HEK293 (cell line): ENCODE measurements around the gene AXIN1.
A peak's percentile ranks its signal among the peaks of the same experiment; 100 is the strongest.

Experiments used
- CTCF ChIA-PET: fragments of 350-600 bp; formaldehyde crosslinking; extraction: SDS; loops from one replicate; lab custom pipeline; 2021; ENCODE audit warnings: antibody characterized with exemption; lab: Yijun Ruan, JAX
- POLR2A ChIA-PET: fragments of 300-600 bp; formaldehyde crosslinking; extraction: SDS; loops from one replicate; lab custom pipeline; 2020; ENCODE audit warnings: antibody characterized with exemption, inconsistent platforms; lab: Yijun Ruan, JAX
- H3K27ac ChIP-seq: fragments of 200-500 bp; sonication (Bioruptor generic); 2 replicates; pipeline ENCODE4 v1.5.1; 2014; ENCODE audit warnings: low read depth, low read length, control low read depth, inconsistent platforms; ENCODE audit errors: extremely low read depth
- H3K36me3 ChIP-seq, 2 experiments: fragments of 200-500 bp in 1 of 2; sonication (Bioruptor generic) in 1 of 2; 1 replicate in 1 of 2; 2 replicates in 1 of 2; pipeline ENCODE4 v1.5.1; 2014 to 2017; ENCODE audit warnings: inconsistent platforms in 2 of 2, low read length in 2 of 2; ENCODE audit not compliant: control insufficient read depth in 2 of 2, insufficient read depth in 1 of 2
- H3K4me1 ChIP-seq: fragments of 200-500 bp; sonication (Bioruptor generic); 2 replicates; pipeline ENCODE4 v1.5.1; 2014; ENCODE audit warnings: mild to moderate bottlenecking, low read length, inconsistent platforms; ENCODE audit not compliant: control insufficient read depth, insufficient read depth
- H3K4me3 ChIP-seq: 2 replicates; pipeline ENCODE4 v1.5.1; 2011; ENCODE audit warnings: low read depth, mild to moderate bottlenecking, control low read depth, low read length, moderate library complexity
- H3K9me3 ChIP-seq: fragments of 200-500 bp; sonication (Bioruptor generic); 2 replicates; pipeline ENCODE4 v1.5.1; 2014; ENCODE audit warnings: low read depth, low read length, inconsistent platforms; ENCODE audit not compliant: control insufficient read depth, insufficient read depth
- EGR2 ChIP-seq: fragments of 450-650 bp; formaldehyde crosslinking; IDR thresholded peaks from 2 replicates; pipeline ENCODE4 v1.5.1; 2016; ENCODE audit warnings: low read depth, missing biosample characterization, missing genetic modification characterization
- GLIS1 ChIP-seq: fragments of 450-650 bp; formaldehyde crosslinking; IDR thresholded peaks from 2 replicates; pipeline ENCODE4 v1.5.1; 2016; ENCODE audit warnings: missing biosample characterization, missing genetic modification characterization
- HOXD13 ChIP-seq: sonication (generic); formaldehyde crosslinking; IDR thresholded peaks from 2 replicates; pipeline ENCODE4 v1.8.0; 2022; ENCODE audit warnings: missing genetic modification reagents, borderline replicate concordance
- IKZF3 ChIP-seq: fragments of 450-650 bp; IDR thresholded peaks from 2 replicates; pipeline ENCODE4 v1.5.0; 2018; ENCODE audit warnings: missing biosample characterization, mild to moderate bottlenecking, missing genetic modification characterization, moderate library complexity
- KLF9 ChIP-seq: fragments of 450-650 bp; formaldehyde crosslinking; IDR thresholded peaks from 2 replicates; pipeline ENCODE4 v1.5.1; 2016; ENCODE audit warnings: missing biosample characterization, missing genetic modification characterization, low read depth
- MYNN ChIP-seq: fragments of 450-650 bp; formaldehyde crosslinking; IDR thresholded peaks from 2 replicates; pipeline ENCODE4 v1.5.1; 2016; ENCODE audit warnings: missing biosample characterization, missing genetic modification characterization, borderline replicate concordance
- SCRT2 ChIP-seq: fragments of 450-650 bp; formaldehyde crosslinking; IDR thresholded peaks from 2 replicates; pipeline ENCODE4 v1.5.1; 2016; ENCODE audit warnings: missing biosample characterization, missing genetic modification characterization
- ZBTB26 ChIP-seq: fragments of 450-650 bp; formaldehyde crosslinking; optimal IDR thresholded peaks from 2 replicates; pipeline ENCODE3; 2016; ENCODE audit warnings: missing biosample characterization, mild to moderate bottlenecking, missing genetic modification characterization
- ZFHX2 ChIP-seq: fragments of 450-650 bp; formaldehyde crosslinking; conservative IDR thresholded peaks from 2 replicates; pipeline ENCODE4 v1.5.1; 2016; ENCODE audit warnings: missing biosample characterization, missing genetic modification characterization
- ZFP37 ChIP-seq: fragments of 450-650 bp; formaldehyde crosslinking; IDR thresholded peaks from 2 replicates; pipeline ENCODE4 v1.5.1; 2016; ENCODE audit warnings: missing biosample characterization, missing genetic modification characterization
- ZIC2 ChIP-seq: fragments of 450-650 bp; formaldehyde crosslinking; IDR thresholded peaks from 2 replicates; pipeline ENCODE4 v1.5.1; 2016; ENCODE audit warnings: missing biosample characterization, missing genetic modification characterization
- ZNF174 ChIP-seq: fragments of 450-650 bp; formaldehyde crosslinking; IDR thresholded peaks from 2 replicates; pipeline ENCODE4 v1.5.0; 2017; ENCODE audit warnings: missing biosample characterization, mild to moderate bottlenecking, missing genetic modification characterization
- ZNF324 ChIP-seq: fragments of 450-650 bp; formaldehyde crosslinking; IDR thresholded peaks from 2 replicates; pipeline ENCODE4 v1.5.1; 2016; ENCODE audit warnings: missing biosample characterization, missing genetic modification characterization
- ZNF335 ChIP-seq: fragments of 450-650 bp; formaldehyde crosslinking; conservative IDR thresholded peaks from 2 replicates; pipeline ENCODE4 v1.5.1; 2016; ENCODE audit warnings: missing biosample characterization, missing genetic modification characterization
- ZNF426 ChIP-seq: fragments of 450-650 bp; formaldehyde crosslinking; IDR thresholded peaks from 2 replicates; pipeline ENCODE4 v1.5.1; 2017; ENCODE audit warnings: missing biosample characterization, missing genetic modification characterization, mild to moderate bottlenecking, inconsistent platforms, moderate library complexity
- TF ChIP-seq, protein P1 (sequence below): fragments of 450-650 bp; formaldehyde crosslinking; IDR thresholded peaks from 2 replicates; pipeline ENCODE4 v1.5.1; 2016; ENCODE audit warnings: missing biosample characterization, missing genetic modification characterization, low read depth
- TF ChIP-seq, protein P2 (sequence below): fragments of 450-650 bp; formaldehyde crosslinking; IDR thresholded peaks from 2 replicates; pipeline ENCODE4 v1.5.1; 2016; ENCODE audit warnings: missing biosample characterization, missing genetic modification characterization
- TF ChIP-seq, protein P3 (sequence below): sonication (generic); formaldehyde crosslinking; IDR thresholded peaks from 2 replicates; pipeline ENCODE4 v1.8.1; 2022; ENCODE audit warnings: mild to moderate bottlenecking, moderate library complexity, missing genetic modification reagents
- TF ChIP-seq, protein P4 (sequence below): fragments of 450-650 bp; formaldehyde crosslinking; IDR thresholded peaks from 2 replicates; pipeline ENCODE4 v1.5.1; 2016; ENCODE audit warnings: missing biosample characterization, missing genetic modification characterization
- TF ChIP-seq, protein P5 (sequence below): fragments of 450-650 bp; formaldehyde crosslinking; IDR thresholded peaks from 2 replicates; pipeline ENCODE4 v1.5.1; 2016; ENCODE audit warnings: missing biosample characterization, missing genetic modification characterization

Gene AXIN1

GRCh38 chr16:370443-370842 is 17.9 kb upstream of the AXIN1 start, which contains the start of gene MRPL28 (continued):
- TF ChIP-seq, protein P1, sequence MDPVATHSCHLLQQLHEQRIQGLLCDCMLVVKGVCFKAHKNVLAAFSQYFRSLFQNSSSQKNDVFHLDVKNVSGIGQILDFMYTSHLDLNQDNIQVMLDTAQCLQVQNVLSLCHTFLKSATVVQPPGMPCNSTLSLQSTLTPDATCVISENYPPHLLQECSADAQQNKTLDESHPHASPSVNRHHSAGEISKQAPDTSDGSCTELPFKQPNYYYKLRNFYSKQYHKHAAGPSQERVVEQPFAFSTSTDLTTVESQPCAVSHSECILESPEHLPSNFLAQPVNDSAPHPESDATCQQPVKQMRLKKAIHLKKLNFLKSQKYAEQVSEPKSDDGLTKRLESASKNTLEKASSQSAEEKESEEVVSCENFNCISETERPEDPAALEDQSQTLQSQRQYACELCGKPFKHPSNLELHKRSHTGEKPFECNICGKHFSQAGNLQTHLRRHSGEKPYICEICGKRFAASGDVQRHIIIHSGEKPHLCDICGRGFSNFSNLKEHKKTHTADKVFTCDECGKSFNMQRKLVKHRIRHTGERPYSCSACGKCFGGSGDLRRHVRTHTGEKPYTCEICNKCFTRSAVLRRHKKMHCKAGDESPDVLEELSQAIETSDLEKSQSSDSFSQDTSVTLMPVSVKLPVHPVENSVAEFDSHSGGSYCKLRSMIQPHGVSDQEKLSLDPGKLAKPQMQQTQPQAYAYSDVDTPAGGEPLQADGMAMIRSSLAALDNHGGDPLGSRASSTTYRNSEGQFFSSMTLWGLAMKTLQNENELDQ (tag by site-specific recombination) = no peak
- TF ChIP-seq, protein P2, sequence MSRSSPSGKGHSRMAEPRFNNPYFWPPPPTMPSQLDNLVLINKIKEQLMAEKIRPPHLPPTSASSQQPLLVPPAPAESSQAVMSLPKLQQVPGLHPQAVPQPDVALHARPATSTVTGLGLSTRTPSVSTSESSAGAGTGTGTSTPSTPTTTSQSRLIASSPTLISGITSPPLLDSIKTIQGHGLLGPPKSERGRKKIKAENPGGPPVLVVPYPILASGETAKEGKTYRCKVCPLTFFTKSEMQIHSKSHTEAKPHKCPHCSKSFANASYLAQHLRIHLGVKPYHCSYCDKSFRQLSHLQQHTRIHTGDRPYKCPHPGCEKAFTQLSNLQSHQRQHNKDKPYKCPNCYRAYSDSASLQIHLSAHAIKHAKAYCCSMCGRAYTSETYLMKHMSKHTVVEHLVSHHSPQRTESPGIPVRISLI (tag by site-specific recombination) = no peak
- TF ChIP-seq, protein P3, sequence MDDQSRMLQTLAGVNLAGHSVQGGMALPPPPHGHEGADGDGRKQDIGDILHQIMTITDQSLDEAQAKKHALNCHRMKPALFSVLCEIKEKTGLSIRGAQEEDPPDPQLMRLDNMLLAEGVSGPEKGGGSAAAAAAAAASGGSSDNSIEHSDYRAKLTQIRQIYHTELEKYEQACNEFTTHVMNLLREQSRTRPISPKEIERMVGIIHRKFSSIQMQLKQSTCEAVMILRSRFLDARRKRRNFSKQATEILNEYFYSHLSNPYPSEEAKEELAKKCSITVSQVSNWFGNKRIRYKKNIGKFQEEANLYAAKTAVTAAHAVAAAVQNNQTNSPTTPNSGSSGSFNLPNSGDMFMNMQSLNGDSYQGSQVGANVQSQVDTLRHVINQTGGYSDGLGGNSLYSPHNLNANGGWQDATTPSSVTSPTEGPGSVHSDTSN (CRISPR knock-in tag) = peak; percentile 96
- TF ChIP-seq HOXD13 = no peak

GRCh38 chr16:369866-370436 is 17.4 kb upstream of the AXIN1 start:
- ChIA-PET CTCF (interaction anchor here (0.6 to 1.2 kb wide), 4 partner anchors 8 to 342 kb away, joined by 3 to 4 read pairs (median 4); no protein-coding TSS in a partner anchor), POLR2A (interaction anchor here (0.7 to 1.5 kb wide), 6 partner anchors 10 to 1826 kb away, joined by 3 to 10 read pairs (median 4); partner anchors contain the start of genes AXIN1, DECR2, PGAP6 and POLR3K)
- H3K4me1 ChIP-seq = peaks cover 3% of the 10 kb centered on the region
- TF ChIP-seq ZNF174 (tag by site-specific recombination) (no peak), ZBTB26 (tag by site-specific recombination) (peak; percentile 28), KLF9 (tag by site-specific recombination) (no peak), ZFHX2 (tag by site-specific recombination) (peak; percentile 57; the same call in 1 of the 2 replicates), ZNF335 (tag by site-specific recombination) (peak; percentile 62), ZIC2 (peak; percentile 87), GLIS1 (tag by site-specific recombination) (peak; percentile 63), IKZF3 (0 out of 2 replicates have a peak, but pooled peaks have one; percentile 29)
- TF ChIP-seq, protein P4, sequence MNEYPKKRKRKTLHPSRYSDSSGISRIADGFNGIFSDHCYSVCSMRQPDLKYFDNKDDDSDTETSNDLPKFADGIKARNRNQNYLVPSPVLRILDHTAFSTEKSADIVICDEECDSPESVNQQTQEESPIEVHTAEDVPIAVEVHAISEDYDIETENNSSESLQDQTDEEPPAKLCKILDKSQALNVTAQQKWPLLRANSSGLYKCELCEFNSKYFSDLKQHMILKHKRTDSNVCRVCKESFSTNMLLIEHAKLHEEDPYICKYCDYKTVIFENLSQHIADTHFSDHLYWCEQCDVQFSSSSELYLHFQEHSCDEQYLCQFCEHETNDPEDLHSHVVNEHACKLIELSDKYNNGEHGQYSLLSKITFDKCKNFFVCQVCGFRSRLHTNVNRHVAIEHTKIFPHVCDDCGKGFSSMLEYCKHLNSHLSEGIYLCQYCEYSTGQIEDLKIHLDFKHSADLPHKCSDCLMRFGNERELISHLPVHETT = no peak
- H3K9me3 ChIP-seq = no peaks in the 10 kb centered on the region
- peak overlapping the region; percentile 64; the same call in 1 of the 2 replicates for H3K27ac ChIP-seq
- H3K4me3 ChIP-seq = peak overlapping the region; percentile 47
- peaks cover 6 to 73% of the 10 kb centered on the region in 2 experiments; a peak in 2 of 3 replicates for H3K36me3 ChIP-seq

GRCh38 chr16:369275-369865 is 16.8 kb upstream of the AXIN1 start:
- H3K4me3 ChIP-seq = peak overlapping the region; percentile 47
- H3K36me3 ChIP-seq = peaks cover 6 to 68% of the 10 kb centered on the region in 2 experiments; a peak in 2 of 3 replicates
- H3K27ac ChIP-seq = peak overlapping the region; percentile 64; the same call in 1 of the 2 replicates
- no peak for TF ChIP-seq ZNF324 (tag by site-specific recombination)
- TF ChIP-seq, protein P5, sequence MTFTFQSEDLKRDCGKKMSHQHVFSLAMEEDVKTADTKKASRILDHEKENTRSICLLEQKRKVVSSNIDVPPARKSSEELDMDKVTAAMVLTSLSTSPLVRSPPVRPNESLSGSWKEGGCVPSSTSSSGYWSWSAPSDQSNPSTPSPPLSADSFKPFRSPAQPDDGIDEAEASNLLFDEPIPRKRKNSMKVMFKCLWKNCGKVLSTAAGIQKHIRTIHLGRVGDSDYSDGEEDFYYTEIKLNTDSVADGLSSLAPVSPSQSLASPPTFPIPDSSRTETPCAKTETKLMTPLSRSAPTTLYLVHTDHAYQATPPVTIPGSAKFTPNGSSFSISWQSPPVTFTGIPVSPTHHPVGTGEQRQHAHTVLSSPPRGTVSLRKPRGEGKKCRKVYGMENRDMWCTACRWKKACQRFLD (tag by site-specific recombination) = no peak
- TF ChIP-seq ZNF426 (tag by site-specific recombination) = no peak
- no peak for TF ChIP-seq MYNN (tag by site-specific recombination)
- TF ChIP-seq EGR2 (tag by site-specific recombination) = no peak
- no peak for TF ChIP-seq ZFP37
- 0 out of 2 replicates have a peak, but pooled peaks have one; percentile 8 for TF ChIP-seq SCRT2 (tag by site-specific recombination)
- no peaks in the 10 kb centered on the region for H3K9me3 ChIP-seq
- ChIA-PET CTCF (interaction anchor here (1.2 kb wide), 1 partner anchor 19 kb away, joined by 4 read pairs; no protein-coding TSS in a partner anchor), POLR2A (no interaction called here)
- peaks cover 3% of the 10 kb centered on the region for H3K4me1 ChIP-seq
